ENCODE measurements around the gene SND1.

GRCh38 chr7:128097211-128097731 lies 445.3 kb downstream of the SND1 start:
- no peak for TF ChIP-seq POLR2AphosphoS5 (IDR thresholded peaks at IDR 0.05; ENCODE audit: borderline replicate concordance, low read depth, low read length)
- no peak for TF ChIP-seq EZH2 (IDR thresholded peaks at IDR 0.05)
